ENCODE results near the gene NOSIP.
"Not testable (repeated sequence)": the region's sequence is repeated elsewhere in the genome, so short reads cannot be mapped to it uniquely, and the experiment has no call there.

NOSIP gene

DNA sequence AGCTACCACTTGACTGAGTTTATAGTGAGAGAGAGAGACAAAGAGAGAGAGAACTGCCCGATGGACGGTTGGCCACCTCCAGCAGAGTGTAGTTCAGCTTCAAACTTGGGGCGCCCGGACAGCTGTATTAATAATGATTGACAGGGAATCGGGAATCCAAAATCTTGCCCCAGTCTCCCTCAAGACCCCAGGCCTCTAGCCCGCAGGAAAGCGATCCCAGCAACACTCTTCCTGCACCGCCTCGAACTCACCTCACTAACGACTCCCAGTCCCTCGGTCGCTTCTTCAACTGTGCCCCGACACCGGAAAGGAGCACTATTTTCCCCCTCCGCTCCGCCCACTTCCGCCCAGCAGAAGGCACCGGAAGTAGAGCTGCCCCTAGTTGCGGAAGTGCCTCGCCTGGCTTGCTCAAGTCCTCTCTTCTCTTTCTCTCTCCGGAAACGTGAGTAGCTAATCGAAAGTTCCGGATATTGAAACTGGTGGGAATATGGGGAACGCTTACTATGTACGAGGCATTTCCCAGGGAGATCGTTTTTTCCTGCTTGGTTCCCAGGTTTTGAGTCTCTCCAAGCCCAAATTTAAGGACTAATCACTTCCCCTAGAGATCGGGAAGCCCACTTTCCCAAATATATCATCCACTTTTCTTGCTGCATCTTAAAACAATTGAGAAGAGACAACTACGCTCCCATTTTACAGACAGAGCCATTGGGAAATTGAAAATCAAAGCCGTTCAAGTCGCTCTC is at the start of gene NOSIP:
Gene NOSIP (minus strand): TSS at position 293 of the 743 bp plus-strand sequence. CDS start 19,865 bp downstream, outside the sequence.
- DNase-seq (ENCODE audit: low read depth): peak; percentile 94

DNA sequence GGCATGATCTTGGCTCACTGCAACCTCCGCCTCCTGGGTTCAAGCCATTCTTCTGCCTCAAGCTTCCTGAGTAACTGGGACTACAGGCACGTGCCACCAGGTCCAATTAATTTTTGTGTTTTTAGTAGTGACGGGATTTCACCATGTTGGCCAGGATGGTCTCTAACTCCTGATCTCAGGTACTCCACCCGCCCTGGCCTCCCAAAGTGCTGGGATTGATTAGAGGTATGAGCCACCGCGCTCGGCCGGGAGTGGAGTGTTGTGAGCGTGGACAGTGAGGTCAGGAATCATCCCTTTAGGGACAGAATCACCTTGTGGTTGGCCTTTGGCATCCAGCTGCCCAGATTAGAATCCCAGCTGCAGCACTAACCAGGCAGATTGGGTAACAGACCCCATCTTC is 49.3 kb upstream of the NOSIP start:
- DNase-seq (ENCODE audit: low read depth): no peak

GRCh38 chr19:49626226-49626625 is 45.9 kb upstream of the NOSIP start:
- no peak for DNase-seq (ENCODE audit: low read depth)

DNA sequence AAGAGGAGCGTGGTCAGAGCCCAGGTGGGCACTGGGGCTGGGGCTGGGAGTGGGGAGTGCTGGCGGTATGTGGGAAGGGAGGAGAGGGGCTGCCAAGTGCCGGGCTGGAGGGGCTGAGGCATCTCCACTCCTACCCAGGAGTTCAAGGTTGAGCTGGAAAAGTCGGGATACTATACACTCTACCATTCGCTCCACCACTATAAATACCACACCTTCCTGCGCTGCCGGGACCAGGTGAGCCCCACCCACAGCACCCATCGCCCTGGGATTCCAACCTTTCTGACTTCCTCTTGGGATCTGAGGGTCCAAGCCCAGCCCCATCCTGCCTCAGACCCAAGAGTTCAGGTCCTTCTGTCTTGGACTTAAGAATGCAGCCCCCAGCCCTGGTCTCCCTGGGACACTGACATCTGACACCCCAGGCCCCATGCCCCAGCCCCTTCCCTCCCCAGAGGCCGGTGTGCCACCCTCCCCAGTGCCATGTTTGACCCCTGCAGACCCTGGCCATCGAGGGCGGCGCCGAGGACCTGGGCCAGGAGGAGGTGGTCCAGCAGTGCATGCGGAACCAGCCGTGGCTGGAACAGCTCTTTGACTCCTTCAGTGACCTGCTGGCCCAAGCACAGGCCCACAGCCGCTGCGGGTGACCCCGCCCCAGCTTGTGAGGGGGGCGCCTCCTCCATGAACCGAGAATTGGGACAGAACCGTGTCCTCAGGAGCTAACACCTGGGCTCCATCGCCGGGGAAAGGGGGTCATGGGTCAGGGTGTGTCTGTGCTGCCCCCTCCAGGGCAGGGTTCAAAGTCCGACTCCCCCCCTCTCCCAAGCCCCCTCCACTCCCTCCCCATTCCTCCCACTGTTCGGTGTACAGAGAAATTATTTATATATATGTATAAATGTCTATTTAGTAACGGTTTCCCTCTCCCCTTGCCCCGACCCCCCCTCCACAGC is 44.9 kb upstream of the NOSIP start:
- DNase-seq (ENCODE audit: low read depth): no peak

DNA sequence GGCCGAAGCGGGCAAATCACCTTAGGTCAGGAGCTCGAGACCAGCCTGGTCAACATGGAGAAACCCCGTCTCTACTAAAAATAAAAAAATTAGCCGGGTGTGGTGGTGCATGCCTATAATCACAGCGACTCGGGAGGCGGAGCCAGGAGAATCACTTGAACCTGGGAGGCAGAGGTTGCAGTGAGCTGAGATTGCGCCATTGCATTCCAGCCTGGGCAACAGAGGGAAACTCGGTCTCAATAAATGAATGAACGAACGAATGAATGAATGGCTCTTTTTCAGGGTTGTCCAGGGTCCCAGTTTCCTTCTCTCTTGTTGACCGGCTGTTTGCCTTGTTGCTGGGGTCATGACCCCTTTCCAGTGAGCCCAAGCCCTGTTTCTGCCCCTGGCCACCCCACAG is 37.5 kb upstream of the NOSIP start:
- not testable (repeated sequence) for DNase-seq (ENCODE audit: low read depth)

- no peak for DNase-seq (ENCODE audit: low read depth)
These were observed 36.6 kb upstream of the NOSIP start for GRCh38 chr19:49616945-49617344.

DNA sequence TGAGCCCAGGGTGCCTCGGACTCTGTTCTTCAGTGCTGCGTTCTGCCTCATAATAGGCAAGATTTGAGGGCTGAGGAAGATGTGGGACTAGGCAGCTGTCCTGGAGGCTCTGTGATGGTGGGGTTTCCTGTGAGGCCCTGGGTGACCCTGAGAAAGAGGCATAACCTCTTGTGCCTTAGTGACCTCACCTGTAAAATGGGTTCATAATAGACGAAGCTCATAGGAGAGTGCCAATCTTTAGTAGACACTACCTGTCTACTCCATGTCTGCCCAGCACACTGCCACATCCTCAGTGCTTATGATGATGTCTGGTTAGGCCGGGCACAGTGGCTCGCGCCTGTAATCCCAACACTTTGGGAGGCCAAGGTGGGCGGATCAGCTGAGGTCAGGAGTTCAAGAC is 36.2 kb upstream of the NOSIP start:
- no peak for DNase-seq (ENCODE audit: low read depth)

GRCh38 chr19:49615861-49616260 is 35.5 kb upstream of the NOSIP start:
- DNase-seq (ENCODE audit: low read depth): no peak

DNA sequence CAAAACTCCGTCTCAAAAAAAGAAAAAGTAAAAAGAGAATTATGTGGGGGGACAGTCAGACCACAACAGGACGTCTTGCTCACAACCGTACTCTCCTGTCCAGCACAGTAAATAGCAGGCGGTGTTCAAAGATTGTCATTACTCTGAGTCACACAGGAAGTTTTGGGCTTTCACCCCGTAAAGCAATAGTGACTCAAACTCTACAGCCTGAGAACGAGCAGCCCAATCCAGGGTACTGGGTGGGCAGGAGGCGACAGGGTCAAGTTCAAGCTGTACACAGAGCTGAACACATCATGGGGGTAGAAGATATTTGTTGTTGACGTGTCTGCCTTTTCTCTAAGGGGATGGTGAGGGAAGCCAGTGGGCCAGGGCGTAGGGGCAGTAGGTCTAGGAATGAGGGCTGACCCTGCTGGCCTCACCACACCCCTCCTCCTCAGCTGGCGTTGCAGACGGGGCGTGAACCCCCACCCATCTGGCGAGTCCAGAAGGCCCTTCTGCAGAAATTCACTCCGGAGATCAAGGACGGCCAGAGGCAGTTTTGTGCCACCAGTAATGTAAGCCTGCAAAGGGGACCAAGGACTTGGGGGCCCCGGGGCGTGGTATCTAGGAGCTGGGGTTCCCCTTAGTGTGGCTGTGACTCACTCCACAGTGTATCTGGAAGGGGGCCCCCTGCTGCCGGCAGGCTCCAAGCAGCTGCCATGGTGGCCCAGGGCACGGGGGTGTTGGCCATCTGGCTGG is 33.9 kb upstream of the NOSIP start:
- no peak for DNase-seq (ENCODE audit: low read depth)

DNA sequence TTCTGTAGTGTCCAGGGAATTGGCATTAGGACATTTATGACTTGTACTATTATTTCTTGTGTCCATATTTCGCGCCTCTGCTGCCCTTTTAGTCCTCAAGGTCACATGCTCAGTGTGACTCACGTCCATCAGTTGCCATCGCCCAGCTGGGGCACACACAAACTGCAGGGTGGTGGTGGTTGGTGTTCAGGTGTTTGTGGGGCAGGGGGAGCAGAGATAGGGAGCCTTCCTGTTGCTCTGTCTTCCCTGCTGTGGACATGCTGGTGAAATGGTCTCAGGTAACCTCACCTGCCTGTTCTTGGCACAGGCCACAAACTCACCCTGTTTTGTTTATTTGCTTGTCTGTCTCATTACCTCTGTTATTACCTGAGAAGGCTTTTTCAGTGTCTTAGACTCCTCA is 33.0 kb upstream of the NOSIP start:
- no peak for DNase-seq (ENCODE audit: low read depth)

DNA sequence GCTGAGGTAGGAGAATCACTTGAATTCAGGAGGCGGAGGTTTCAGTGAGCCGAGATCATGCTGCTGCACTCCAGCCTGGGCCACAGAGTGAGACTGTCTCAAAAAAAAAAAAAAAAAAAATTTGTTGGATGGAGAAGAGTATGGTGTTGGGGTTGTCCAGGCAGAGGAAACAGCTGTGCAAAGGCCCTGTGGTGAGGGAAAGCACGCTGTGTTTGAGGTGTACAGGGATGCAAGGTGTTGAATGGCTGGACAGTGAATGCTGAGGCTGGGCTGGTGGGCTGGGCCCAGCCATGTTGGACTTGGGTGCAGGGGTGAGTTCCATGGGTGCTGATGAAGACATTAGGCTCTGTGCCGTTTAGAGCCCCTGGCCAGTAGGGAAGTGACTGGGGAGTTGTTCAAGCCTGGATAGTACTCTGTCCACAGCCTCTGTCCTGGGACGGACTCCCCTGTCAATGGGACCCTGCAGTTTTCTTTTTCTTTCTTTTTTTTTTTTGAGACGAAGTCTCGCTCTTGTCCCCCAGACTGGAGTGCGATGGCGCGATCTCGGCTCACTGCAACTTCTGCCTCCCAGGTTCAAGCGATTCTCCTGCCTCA is 29.2 kb upstream of the NOSIP start:
- no peak for DNase-seq (ENCODE audit: low read depth)

- no peak for DNase-seq (ENCODE audit: low read depth)
These were observed 25.2 kb upstream of the NOSIP start for GRCh38 chr19:49605605-49606004.

- DNase-seq (ENCODE audit: low read depth): no peak
These were observed 22.4 kb upstream of the NOSIP start for GRCh38 chr19:49602806-49603205.

DNA sequence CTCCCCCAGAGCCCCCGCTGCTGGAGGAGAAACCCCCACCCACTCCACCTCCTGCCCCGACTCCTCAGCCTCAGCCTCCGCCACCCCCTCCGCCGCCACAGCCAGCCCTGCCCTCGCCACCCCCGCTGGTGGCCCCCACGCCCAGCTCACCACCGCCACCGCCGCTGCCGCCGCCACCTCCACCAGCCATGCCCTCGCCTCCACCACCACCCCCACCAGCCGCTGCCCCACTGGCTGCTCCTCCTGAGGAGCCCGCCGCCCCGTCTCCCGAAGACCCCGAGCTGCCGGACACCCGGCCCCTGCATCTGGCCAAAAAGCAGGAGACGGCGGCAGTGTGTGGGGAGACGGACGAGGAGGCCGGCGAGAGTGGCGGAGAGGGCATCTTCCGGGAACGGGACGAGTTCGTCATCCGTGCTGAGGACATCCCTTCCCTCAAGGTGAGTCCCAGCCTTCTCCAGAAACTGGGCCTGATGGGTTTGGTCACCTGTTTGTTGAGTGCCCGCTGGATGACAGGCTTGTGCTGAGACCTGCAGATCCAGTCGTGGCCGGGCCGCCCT is 21.2 kb upstream of the NOSIP start:
- DNase-seq (ENCODE audit: low read depth): no peak

DNA sequence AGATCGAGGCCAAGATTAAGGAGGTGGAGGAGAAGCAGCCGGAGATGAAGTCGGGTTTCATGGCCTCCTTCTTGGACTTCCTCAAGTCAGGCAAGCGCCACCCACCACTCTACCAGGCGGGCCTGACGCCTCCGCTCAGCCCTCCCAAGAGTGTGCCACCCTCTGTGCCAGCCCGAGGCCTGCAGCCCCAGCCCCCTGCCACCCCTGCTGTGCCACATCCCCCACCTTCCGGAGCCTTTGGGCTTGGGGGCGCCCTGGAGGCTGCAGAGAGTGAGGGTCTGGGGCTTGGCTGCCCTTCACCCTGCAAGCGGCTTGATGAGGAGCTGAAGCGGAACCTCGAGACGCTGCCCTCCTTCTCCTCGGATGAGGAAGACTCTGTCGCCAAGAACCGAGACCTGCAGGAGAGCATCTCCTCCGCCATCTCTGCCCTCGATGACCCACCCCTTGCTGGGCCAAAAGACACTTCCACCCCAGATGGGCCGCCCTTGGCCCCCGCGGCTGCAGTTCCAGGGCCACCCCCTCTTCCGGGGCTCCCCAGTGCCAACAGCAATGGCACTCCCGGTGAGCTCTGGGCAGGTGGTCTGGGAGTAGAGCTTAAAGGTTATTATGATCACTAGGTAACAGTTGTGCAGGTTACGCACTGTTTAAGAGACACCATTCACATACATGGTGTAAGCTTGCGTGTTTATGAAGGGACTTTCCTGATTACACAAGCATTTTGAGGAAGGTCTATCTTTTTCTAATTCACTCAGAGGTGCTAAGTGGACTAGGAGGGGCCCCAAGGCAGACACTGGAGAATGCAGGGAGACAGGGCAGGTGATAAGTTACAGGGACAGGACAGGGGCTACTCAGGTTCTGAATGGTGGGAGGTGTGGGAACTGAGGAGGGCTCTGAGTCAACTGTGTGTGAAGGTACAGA is 19.3 kb upstream of the NOSIP start:
- no peak for DNase-seq (ENCODE audit: low read depth)

GRCh38 chr19:49597703-49597974 is 17.3 kb upstream of the NOSIP start:
- no peak for DNase-seq (ENCODE audit: low read depth)

DNA sequence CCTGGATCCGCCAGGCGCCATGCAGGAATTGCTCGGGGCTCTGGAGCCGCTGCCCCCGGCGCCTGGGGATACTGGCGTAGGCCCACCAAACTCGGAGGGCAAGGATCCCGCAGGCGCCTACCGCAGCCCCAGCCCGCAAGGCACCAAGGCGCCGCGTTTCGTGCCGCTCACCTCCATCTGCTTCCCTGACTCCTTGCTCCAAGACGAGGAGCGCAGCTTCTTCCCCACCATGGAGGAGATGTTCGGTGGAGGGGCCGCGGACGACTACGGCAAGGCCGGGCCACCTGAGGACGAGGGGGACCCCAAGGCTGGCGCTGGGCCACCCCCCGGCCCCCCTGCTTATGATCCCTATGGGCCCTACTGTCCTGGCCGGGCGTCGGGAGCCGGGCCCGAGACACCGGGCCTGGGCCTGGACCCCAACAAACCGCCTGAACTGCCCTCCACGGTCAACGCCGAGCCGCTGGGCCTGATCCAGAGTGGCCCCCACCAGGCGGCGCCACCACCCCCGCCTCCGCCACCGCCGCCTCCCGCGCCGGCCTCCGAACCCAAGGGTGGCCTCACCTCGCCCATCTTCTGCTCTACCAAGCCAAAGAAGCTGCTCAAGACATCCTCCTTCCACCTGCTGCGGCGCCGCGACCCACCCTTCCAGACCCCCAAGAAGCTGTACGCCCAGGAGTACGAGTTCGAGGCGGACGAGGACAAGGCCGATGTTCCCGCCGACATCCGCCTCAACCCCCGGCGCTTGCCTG is 16.8 kb upstream of the NOSIP start:
- no peak for DNase-seq (ENCODE audit: low read depth)

DNA sequence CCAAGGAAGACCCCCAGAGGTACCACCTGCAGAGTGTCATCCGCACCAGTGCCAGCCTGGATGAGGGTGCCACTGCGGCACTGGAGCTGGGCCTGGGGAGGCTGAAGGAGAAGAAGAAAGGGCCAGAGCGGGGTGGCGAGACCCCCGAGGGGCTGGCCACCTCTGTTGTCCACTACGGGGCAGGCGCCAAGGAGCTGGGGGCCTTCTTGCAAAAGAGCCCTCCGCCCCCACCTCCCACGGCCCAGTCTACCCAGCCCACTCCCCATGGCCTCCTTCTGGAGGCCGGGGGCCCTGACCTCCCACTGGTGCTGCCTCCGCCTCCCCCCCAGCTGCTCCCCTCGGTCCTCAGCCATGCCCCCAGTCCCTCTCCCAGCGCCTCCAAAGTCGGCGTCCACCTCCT is 16.1 kb upstream of the NOSIP start:
- no peak for DNase-seq (ENCODE audit: low read depth)

GRCh38 chr19:49595819-49596404 is 15.6 kb upstream of the NOSIP start:
- no peak for DNase-seq (ENCODE audit: low read depth)
